HG03108 (cell line): ENCODE results near the gene PLEKHN1.

ENCODE experiments used
- ATAC-seq: cut with Tn5 transposase; IDR thresholded peaks from one replicate; pipeline ENCODE4 v1.9.1; 2021; ENCODE audit warnings: moderate library complexity; ENCODE audit not compliant: unreplicated experiment

PLEKHN1 gene, protein sequence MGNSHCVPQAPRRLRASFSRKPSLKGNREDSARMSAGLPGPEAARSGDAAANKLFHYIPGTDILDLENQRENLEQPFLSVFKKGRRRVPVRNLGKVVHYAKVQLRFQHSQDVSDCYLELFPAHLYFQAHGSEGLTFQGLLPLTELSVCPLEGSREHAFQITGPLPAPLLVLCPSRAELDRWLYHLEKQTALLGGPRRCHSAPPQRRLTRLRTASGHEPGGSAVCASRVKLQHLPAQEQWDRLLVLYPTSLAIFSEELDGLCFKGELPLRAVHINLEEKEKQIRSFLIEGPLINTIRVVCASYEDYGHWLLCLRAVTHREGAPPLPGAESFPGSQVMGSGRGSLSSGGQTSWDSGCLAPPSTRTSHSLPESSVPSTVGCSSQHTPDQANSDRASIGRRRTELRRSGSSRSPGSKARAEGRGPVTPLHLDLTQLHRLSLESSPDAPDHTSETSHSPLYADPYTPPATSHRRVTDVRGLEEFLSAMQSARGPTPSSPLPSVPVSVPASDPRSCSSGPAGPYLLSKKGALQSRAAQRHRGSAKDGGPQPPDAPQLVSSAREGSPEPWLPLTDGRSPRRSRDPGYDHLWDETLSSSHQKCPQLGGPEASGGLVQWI

DNA sequence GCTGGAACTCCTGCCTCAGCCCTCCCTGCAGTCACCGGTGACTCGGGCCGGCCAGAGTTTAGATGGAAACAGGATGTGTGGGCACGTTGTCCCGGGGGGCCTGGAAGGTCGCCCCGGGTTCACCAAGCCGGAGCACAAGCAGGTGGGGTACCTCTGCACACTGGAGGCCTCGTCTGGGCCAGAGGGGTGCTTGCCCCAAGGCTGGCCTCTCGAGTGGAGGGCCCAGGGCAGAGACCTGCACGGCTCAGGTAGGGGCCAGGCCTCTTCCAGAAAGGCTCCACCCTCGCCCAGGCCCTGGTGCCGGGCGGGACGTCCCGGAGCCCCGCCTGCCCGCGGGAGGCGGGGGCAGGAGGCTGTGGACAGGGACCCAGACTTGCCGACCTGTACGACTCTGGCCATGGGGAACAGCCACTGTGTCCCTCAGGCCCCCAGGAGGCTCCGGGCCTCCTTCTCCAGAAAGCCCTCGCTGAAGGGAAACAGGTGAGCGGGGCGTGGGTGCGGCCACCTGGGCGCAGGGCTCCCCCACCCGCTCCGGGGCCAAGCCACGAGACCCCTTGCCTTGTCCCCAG is at the start of gene PLEKHN1:
Gene PLEKHN1, plus strand, starts transcription at position 348 of the 569 bp plus-strand sequence. Its CDS starts 50 bp downstream, at position 398.
- peak; percentile 33 for ATAC-seq

DNA sequence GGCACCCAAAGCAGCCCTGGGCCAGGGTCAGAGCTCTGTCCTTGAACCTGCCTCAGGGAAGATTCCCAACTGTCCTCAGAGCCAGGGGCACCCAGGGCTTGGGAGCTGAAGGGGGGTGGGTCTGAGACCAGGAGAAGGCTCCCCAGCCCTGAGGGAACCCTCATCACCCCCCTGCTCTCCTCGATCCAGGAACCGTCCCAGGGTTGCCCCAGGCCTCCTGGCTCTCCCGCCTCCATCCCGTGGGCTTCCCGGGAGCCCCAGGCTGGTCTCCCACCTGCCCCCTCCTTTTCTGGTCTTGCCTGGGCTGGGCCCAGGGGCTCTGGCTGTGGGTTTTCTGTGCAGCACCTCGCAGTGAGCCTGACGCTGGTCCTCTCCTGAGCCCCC is 49.2 kb upstream of the PLEKHN1 start:
- ATAC-seq, result no peak

DNA sequence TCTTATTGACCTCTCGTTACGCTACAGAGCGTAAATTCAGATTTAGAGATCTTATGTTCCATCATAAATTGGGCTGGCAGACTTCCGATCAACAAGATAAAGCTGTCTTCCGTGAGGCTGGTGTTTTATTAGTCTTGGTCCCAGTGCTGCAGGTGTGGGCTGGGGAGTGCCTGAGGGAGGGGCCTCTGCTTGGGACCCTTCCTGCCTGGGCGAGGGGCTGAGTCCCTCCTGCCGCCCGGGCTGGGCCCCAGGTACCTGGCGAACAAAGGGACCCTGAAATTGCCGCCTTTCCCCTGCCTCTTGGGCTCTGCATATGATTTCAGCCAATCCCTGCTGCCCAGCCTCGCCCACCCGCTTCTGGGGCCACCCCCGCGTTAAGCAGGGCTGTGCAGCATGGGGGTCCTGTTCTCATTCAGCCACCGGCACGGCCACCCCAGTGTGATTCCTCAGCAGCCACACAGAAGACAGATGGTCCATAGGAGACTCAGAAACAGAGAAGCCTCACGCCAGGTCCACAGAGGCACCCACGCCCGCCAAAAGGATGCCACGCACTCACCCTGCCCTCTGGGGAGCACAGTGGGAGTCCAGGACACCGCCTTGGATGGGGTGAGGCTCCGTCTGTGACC is 48.7 kb upstream of the PLEKHN1 start:
- no peak for ATAC-seq

DNA sequence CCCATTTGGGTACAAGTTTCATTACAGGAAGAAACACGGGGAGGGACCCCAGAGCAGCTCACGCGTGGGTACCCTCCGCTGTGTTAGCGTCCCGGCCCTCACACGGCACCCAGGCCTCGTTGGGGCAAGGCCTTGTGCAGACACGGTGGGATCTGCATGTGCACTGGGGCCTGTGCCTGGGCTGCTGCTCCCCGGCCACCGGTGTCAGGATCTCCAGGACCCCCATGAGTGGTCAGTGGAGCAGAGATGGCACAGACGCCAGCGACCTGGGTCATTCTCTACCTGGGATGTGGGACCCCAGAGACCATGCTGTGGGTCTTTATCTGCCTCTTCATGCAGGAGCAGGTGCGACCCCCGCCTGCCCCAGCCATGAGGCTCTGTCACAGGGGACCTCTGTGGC is 47.9 kb upstream of the PLEKHN1 start:
- no peak for ATAC-seq

DNA sequence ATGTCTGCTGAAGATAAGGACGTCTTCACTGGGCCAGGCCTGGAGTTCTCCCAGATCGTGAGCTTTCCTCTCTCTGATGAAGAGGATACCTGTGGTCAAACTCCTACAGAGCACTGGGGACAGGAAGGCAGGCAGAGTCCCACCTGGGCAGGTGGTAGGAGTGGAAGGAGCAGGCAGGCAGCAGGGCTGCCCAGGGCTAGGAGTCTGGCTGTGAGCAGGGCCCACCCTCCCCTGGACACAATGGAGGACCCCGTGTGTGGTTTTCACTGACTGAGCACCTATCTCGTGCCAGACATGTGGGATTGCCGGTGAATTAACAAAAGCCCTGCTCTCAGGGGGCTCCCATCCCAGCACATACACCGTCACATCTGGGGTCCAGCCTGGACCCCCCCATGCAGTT is 47.4 kb upstream of the PLEKHN1 start:
- no peak for ATAC-seq

DNA sequence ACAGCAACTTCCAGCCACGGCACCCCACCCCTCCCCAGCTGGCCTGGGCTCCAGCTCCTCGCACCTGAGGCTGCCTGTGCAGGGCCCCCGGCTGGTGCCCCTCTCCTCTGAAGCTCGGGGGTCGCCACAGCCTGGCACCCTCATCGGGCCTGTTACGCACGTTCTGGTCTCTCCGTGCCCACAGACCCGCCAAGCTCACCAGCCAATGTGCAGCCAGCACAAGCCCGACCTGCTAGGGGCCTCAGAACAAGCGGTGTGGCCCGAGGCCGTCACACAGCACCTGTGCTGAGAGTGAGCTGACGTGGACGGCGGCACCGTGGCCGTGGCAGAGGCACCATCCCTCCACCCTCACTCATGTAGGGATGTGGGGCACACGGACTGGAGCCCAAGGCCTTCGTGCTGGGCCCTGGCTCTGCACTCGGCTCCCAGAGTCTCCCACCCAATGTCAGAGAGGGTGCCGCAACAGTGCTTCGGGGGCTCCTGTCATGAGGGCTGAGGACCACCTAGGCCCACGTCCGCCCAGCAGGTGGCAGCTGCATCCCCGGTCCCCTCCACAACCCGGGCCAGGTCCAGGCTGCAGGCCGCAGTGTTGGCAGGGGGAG is 46.9 kb upstream of the PLEKHN1 start:
- ATAC-seq, result no peak

DNA sequence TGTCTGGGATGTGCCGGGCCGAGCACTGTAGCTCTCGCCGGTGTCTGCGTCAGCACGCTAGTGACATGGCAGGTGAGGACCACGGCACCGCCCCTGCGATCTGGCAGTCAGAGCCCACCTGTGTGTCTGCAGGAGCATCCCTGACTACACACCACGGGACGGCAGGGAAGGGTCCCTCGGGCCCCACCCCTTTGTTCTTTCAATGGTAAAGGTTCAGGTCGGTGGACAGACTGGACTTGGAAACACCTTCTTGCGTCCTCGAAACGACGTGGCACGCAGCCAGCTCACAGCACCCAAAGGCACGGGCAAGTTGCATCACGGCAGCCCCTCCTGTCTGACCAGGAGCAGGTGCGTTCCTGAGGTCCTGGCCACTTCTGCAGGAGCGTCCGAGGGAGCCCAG is 46.3 kb upstream of the PLEKHN1 start:
- no peak for ATAC-seq

DNA sequence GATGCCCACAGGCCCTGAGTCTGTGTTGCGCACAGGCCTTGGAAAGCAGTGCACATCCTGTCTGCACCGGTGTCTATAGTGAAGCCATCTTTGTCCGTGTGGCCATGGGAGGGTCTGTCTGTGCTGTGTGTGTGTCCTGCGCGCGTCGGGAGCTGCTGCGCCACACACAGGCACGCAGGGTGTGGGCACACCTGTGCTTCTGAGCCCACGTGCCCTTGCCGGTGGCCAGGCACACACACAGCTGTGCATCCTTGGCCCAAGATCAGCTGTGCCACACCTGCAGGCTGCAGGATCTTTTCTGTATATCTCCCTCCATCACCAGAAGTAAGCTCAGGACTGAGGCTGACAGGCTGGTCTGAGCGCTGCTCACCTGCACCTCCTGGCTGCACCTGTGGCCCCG is 45.8 kb upstream of the PLEKHN1 start:
- no peak for ATAC-seq

DNA sequence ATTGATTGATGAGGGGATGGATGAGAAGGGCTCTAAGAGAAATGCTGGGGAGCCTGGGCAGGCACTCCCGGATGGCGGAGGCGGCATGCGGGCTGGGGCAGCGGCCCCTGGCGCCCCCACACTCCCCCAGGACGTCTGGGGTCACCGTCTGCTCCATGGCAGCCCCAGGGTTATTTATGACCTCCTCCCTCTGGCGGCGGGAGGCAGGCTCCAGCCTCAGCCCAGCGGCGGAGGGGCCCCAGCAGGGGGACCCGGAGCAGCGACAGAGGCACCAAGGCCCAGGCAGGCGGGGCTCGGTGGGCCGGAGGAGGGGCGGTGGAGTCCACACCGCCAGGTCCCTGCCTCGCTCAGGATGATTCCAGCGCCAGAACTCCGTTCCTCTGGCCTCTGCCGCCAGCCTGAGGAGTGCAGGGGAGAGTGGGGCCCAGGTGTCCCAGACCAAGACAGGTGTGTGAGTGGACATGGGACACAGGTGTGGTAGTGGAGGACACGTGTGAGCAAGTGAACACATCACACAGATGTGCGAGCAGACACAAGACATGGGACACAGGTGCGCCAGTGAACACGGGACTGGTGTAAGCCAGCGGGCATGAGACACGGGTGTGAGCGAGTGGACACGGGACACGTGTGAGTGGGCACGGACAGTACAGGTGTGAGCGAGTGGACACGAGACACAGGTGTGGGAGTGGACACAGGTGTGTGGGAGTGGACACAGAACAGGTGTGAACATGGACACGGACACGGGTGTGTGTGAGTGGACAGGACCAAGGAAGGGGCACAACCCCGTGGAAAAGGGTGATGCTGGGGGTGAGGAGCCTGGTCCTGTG is 45.1 kb upstream of the PLEKHN1 start:
- no peak for ATAC-seq

DNA sequence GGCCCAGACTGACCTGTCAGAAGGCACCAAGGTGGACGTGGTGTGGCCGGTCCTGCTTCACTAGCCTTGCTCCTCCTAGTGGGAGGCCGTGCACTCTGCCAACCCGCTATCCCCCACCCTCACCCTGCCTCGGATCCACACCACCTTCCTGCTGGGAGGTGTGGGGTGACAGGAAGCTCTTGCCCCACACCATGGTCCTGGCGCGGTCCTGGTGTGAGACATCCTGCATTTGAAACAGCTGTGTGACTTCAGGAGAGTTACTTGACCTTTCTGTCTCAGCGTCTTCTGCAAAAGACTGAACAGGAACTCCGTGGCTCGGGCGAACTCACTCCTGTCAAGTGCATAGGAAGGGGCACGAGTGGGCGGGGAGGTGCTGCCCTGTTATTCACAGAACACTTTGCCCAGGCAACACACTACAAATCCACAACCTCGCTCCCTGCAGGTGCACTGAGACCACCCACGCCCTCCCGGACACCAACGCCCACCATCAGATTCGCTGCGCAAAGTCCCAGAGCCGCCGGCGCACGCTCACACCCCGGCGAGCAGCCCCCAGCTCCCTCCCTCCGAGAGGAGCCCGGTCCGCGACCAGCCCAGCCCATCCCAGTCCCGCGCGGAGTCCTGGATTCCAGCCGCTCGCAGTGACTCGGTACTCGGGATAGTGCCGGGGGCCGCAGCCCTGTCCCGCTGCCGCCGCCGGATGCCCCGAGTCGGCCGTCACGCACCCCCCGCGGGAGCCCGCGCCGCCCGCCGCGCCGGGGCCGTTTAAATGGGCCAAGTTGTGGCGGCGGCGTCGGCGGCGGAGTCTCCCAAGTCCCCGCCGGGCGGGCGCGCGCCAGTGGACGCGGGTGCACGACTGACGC is 42.9 kb upstream of the PLEKHN1 start, which contains the start of gene SAMD11:
Gene SAMD11, plus strand, starts transcription at position 793 of the 860 bp plus-strand sequence. CDS start 509 bp downstream, outside the sequence.
- ATAC-seq, result no peak

DNA sequence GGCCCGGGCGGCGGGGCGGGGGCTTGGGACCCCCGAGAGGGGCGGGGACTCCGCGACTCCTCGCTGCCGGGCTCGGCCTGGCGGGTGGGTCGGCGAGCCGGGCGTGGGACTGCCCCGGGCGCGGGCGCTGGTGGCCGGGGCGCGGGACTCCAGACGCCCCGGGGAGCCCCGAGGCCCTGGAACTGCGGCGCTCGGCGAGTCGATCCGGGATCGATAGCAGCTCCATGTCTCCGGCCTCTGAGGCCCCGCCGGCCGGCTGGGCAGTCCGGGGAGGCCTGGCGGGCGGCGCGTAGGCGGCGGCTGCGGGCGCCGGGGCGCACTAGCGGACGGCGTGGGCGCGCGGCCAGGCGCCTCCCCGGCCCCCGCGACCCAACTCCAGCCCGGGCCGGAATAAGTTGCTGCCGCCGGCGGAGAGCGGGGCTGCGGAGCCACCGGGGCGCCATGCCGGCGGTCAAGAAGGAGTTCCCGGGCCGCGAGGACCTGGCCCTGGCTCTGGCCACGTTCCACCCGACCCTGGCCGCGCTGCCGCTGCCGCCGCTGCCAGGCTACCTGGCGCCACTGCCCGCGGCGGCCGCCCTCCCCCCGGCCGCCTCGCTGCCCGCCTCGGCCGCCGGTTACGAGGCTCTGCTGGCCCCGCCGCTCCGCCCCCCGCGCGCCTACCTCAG is 42.2 kb upstream of the PLEKHN1 start:
- ATAC-seq, result no peak

DNA sequence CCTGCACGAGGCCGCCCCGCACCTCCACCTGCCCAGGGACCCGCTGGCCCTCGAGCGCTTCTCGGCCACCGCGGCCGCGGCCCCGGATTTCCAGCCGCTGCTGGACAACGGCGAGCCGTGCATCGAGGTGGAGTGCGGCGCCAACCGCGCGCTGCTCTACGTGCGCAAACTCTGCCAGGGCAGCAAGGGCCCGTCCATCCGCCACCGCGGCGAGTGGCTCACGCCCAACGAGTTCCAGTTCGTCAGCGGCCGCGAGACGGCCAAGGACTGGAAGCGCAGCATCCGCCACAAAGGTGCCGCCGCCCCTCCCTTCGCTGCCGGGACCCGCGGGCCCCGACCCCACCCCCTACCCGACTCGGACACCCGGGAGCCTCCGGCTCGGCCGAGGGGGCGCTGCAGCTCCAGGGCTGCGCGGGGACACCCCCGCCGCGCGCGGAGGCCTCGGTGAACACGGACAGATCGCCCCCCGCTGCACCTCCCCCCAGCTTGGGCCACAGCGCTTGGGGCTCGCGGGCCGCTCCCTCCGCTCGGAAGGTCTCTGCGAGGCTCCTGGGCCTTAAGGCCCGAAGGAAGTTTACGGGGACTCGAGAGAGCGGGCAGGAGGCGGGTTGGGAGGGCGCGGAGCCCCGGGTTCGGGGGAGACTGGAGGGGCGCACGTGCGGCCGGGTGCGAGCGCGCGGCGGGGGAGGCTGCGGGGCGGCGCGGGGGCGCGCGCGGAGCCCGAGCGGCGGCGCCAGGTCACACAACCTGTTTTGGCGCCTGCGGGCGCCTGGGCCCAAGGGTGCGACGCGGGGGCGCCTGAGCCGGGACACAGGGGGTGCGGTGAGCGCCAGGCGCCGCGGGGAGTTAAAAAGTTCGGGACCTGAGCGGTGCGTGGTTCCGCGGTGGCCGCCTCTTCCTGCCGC is 41.4 kb upstream of the PLEKHN1 start:
- ATAC-seq, result no peak

DNA sequence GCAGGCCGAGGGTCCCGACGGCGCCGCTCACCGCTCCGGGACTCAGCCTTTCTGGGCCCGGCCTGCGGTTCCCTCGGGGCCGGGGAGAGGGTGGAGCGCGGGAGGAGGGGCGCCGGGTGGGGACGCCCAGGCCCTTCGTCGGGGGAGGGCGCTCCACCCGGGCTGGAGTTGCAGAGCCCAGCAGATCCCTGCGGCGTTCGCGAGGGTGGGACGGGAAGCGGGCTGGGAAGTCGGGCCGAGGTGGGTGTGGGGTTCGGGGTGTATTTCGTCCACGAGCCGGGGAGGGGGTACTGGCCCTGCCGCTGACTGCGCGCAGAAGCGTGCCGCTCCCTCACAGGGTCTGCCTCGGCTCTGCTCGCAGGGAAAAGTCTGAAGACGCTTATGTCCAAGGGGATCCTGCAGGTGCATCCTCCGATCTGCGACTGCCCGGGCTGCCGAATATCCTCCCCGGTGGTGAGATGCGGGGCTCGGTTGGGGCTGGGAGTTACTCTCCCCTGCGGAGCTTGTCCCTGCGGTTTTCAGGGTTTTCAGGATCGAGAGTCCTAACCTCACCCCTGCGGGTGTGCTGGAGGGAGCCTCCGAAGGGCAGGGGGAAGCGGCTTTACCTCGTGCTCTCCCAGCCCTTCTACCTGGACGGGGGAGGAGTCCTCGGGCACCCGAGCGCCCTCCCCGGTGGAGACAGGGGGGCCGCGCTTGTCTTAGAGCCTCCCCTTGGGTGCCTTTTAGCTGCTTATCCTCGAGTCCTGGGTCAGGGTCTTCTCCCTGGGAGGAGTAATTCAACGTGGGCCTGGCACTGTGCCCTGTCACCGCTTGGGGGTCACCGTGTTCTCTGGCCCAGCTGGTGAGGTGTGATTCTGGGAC is 40.5 kb upstream of the PLEKHN1 start:
- no peak for ATAC-seq

DNA sequence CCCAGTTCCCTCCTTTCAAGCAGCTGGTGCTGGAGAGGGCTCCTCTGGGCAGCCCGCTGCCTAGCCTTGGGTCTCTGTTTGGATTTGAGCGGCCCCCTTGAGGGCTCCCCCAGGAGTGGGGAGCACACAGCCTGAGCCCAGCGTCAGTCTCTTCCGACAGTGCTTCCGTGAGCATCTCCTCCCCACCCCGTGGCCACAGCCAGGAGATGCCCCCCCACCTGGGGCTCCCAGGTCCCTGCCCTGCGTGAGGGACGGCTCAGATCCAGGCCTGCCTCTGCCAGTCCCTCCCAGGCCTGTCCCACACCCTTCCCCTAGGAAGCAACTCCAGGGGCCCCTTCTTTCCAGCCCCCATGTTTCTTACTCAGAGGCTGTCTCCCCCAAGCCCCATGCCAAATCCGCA is 39.0 kb upstream of the PLEKHN1 start:
- ATAC-seq, result no peak

DNA sequence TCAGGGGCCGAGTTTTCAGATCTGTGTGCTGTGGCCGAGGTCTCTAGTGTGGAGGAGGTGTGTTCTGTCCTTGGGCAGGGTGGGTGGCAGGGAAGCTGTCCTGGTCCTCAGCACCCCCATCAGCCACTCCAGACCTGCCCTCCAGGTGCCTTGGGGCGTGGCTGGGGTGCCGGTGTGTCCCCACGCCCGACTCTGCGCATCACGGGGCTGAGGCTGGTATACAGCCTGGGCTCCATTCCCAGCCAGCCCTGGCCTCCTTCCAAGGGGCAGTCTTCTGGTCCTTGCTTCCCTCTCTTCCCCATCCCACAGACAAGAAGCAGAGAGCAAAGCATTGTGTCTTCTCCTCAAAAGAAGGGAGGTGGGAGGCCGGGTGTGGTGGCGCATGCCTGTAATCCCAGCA is 38.5 kb upstream of the PLEKHN1 start:
- ATAC-seq, result no peak

DNA sequence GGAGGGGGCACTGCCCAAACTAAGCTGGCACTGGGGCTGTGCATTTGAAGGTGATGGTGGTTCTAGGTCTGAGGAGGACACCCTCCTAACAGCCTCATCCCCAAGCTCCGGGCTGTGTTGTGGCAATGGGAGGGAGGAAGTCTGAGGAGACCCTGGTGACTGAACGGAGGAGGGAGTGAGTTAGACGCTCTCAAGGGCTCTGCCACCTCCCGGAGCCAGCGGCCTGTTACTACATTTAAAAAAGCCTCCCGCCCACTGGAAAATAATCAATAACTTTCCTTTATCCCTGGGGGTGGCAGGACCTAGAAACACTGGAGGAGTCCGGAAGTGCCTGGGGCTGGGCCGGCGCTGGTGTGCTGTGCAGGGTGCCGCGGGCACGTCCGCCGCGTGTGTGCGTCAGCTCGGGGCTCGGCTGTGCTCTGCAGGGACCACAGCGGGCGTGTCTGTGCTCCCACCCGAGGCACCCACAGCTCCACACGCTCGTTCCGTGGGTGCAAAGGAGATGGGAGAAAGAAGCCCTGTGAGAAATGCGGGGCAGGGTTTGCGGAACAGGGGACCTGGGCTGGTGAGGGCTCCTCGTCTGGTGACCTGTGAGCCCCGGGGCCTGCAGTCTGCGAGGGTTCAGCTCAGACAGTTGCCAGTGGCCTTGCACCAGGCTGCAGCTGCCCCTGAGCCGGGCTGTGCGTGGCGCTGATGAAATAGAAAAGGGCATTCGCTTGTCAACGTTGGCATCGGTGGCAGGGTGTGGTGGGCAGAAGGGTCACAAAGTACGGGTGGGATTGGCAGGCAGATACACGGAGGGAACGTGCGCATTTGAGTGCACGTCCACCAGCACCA is 37.2 kb upstream of the PLEKHN1 start:
- ATAC-seq, result no peak
